Measurements from ENCODE around the gene GRPR.

- TF ChIP-seq, protein P1, sequence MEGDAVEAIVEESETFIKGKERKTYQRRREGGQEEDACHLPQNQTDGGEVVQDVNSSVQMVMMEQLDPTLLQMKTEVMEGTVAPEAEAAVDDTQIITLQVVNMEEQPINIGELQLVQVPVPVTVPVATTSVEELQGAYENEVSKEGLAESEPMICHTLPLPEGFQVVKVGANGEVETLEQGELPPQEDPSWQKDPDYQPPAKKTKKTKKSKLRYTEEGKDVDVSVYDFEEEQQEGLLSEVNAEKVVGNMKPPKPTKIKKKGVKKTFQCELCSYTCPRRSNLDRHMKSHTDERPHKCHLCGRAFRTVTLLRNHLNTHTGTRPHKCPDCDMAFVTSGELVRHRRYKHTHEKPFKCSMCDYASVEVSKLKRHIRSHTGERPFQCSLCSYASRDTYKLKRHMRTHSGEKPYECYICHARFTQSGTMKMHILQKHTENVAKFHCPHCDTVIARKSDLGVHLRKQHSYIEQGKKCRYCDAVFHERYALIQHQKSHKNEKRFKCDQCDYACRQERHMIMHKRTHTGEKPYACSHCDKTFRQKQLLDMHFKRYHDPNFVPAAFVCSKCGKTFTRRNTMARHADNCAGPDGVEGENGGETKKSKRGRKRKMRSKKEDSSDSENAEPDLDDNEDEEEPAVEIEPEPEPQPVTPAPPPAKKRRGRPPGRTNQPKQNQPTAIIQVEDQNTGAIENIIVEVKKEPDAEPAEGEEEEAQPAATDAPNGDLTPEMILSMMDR (IDR thresholded peaks at IDR 0.05): no peak
- TF ChIP-seq ZFX (IDR thresholded peaks at IDR 0.05; ENCODE audit: borderline replicate concordance): no peak
Measured at GRCh38 chrX:16187024-16187760, 63.8 kb downstream of the GRPR start.

All from 22Rv1 (cell line).